H1 (cell line): ENCODE data around the gene CCDC91. TPM values are rescaled to one million over a fixed set of nuclear protein-coding genes. Genes with fewer than 3 reads are reported as not detected.

Source experiments
- CREB1 ChIP-seq: IDR thresholded peaks from 2 replicates; pipeline ENCODE4 v1.6.1; 2012; ENCODE audit warnings: inconsistent platforms
- HDAC6 ChIP-seq: IDR thresholded peaks from one replicate; pipeline ENCODE4 v1.7.1; 2012; ENCODE audit warnings: low read depth, mild to moderate bottlenecking, inconsistent platforms, low read length, moderate library complexity
- MAX ChIP-seq: IDR thresholded peaks from 2 replicates; pipeline ENCODE4 v1.6.1; 2012; ENCODE audit warnings: inconsistent platforms
- RNF2 ChIP-seq: fragments of 200-900, 300-1000 bp; sonication (generic); IDR thresholded peaks from 2 replicates; pipeline ENCODE4 v1.7.1; 2016; ENCODE audit warnings: borderline replicate concordance, low read depth, mild to moderate bottlenecking, antibody characterized with exemption, low read length; ENCODE audit not compliant: poor library complexity, severe bottlenecking; ENCODE audit errors: missing control alignments
- polyA plus RNA-seq, 7 experiments: library from polyadenylated mRNA; depleted of rRNA in 3 of 7; stranded (reverse) in 5 of 7; unstranded in 2 of 7; fragments of >200 nt in 5 of 7; fragments of 200-250 nt in 2 of 7; gene quantifications; 1 replicate in 5 of 7; 2 replicates in 1 of 7; 4 replicates in 1 of 7; pipeline versions ENCODE4 v1.2.1 to v1.2.3, GENCODE V29; 2011 to 2013; ENCODE audit warnings: missing spikeins in 2 of 7, mixed read lengths in 2 of 7
- total RNA-seq: library from RNA; stranded (reverse); fragmentation: NEBNext Ultra II Directional; extraction: Animal tissue kit (Norgen Biotek cat#: 25700); gene quantifications from 2 replicates; pipeline ENCODE4 v1.2.1, GENCODE V29; 2021

Gene CCDC91
- total and polyA plus RNA-seq, 2 of the 8 experiments (the other 6 are each of a cell fraction or from before 2014, with no cell fraction given), result 8.6 to 23.1 TPM

- TF ChIP-seq CREB1, result no peak
- TF ChIP-seq MAX, result no peak
- TF ChIP-seq RNF2, result no peak
- TF ChIP-seq HDAC6, result no peak
These were observed 24.8 kb downstream of the CCDC91 start (continued) for GRCh38 chr12:28215021-28215420.
